ENCODE results near the gene BTBD9. TPM values are rescaled to one million over a fixed set of nuclear protein-coding genes. Genes with fewer than 3 reads are reported as not detected.

Gene BTBD9
- total and polyA plus RNA-seq, 2 donors (not counting 1 experiment from before 2014, with no cell fraction given): 4.1 to 48.9 TPM

DNA sequence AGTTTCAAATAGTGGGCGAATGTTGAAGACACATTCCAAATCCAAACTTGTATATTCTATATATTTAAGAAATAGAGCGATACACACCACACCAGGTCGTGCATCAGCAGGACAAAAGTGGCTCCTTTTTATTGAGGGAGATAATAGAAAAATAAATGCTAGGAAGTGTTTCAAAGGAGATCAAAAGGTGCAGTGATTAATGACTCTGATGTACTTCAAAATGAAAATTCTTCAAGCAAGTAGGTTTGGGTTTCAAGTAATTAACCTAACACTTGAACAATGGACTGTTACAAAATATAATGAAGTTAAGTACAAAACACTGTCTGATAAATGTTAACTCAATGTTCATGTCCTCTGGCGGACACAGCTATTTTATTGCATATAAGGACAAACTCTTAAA is 185.9 kb downstream of the BTBD9 start:
- Histone ChIP-seq H3K9ac (ENCODE audit: low read length) (no peak overlapping the region), H3K27me3 (replicated peaks in 1 of 4; ENCODE audit: control extremely low read depth in 1 of 4, control insufficient read depth in 3 of 4, insufficient read depth in 4 of 4, low read length in 3 of 4) (no peaks in the 10 kb centered on the region), H3K4me1 (ENCODE audit: control insufficient read depth in 2 of 2, insufficient read depth in 2 of 2, low read length in 2 of 2) (no peaks in the 10 kb centered on the region), H3K9me3 (ENCODE audit: control extremely low read depth in 1 of 3, control insufficient read depth in 2 of 3, insufficient read depth in 1 of 3, low read length in 2 of 3) (no peaks in the 10 kb centered on the region), H3K4me3 (ENCODE audit: control extremely low read depth in 1 of 5, extremely low read depth in 1 of 5, insufficient read depth in 1 of 5, low read depth in 2 of 5, low read length in 4 of 5) (no peak overlapping the region), H3K27ac (ENCODE audit: low read length in 2 of 2) (no peak overlapping the region), H3K79me2 (ENCODE audit: control insufficient read depth, insufficient read depth, low read length) (no peaks in the 10 kb centered on the region), H4K20me1 (ENCODE audit: control insufficient read depth, insufficient read depth, low read length, poor library complexity, severe bottlenecking) (no peaks in the 10 kb centered on the region), H2AFZ (ENCODE audit: insufficient read depth, low read depth, low read length, poor library complexity, severe bottlenecking) (no peak overlapping the region), H3K36me3 (replicated peaks in 1 of 2; ENCODE audit: control extremely low read depth in 1 of 2, control insufficient read depth in 1 of 2, extremely low read depth in 1 of 2, insufficient read depth in 2 of 2, low read length in 1 of 2) (no peaks in the 10 kb centered on the region), H3K4me2 (replicated peaks; ENCODE audit: low read depth, low read length, poor library complexity, severe bottlenecking) (no peak overlapping the region)
- WGBS (ENCODE audit: insufficient coverage): no CpG with 5 or more reads among the region's 4 CpGs
- no peak overlapping the region for H3K27ac Mint-ChIP-seq
- DNase-seq: no peak
- H3K9me3 Mint-ChIP-seq (ENCODE audit: insufficient read depth): no peaks in the 10 kb centered on the region
- H3K4me3 Mint-ChIP-seq: no peak overlapping the region
- H3K27me3 Mint-ChIP-seq: no peaks in the 10 kb centered on the region
- ChIA-PET CTCF (interaction anchor here (1.2 kb wide), 1 partner anchor 445 kb away, joined by 4 read pairs; no protein-coding TSS in a partner anchor), POLR2A (no interaction called here)
- TF ChIP-seq CTCF (IDR thresholded peaks at IDR 0.05) (no peak), EZH2 (IDR thresholded peaks at IDR 0.05; ENCODE audit: borderline replicate concordance, insufficient read depth, low read depth, low read length, poor library complexity, severe bottlenecking) (no peak)
- no peaks in the 10 kb centered on the region for H3K4me1 Mint-ChIP-seq
- ATAC-seq (ENCODE audit: low read depth): no peak
- intact Hi-C loops (cut with micrococcal nuclease): no loop called here

GRCh38 chr6:38452816-38453660 is 186.7 kb downstream of the BTBD9 start:
- Mint-ChIP-seq H3K27me3 (no peaks in the 10 kb centered on the region), H3K9me3 (ENCODE audit: insufficient read depth) (no peaks in the 10 kb centered on the region), H3K4me3 (no peak overlapping the region), H3K4me1 (no peaks in the 10 kb centered on the region), H3K27ac (no peak overlapping the region)
- Histone ChIP-seq H3K9me3 (ENCODE audit: control extremely low read depth in 1 of 3, control insufficient read depth in 2 of 3, insufficient read depth in 1 of 3, low read length in 2 of 3) (no peaks in the 10 kb centered on the region), H3K4me2 (replicated peaks; ENCODE audit: low read depth, low read length, poor library complexity, severe bottlenecking) (no peak overlapping the region), H3K4me3 (ENCODE audit: control extremely low read depth in 1 of 5, extremely low read depth in 1 of 5, insufficient read depth in 1 of 5, low read depth in 2 of 5, low read length in 4 of 5) (no peak overlapping the region), H3K36me3 (replicated peaks in 1 of 2; ENCODE audit: control extremely low read depth in 1 of 2, control insufficient read depth in 1 of 2, extremely low read depth in 1 of 2, insufficient read depth in 2 of 2, low read length in 1 of 2) (no peaks in the 10 kb centered on the region), H3K4me1 (ENCODE audit: control insufficient read depth in 2 of 2, insufficient read depth in 2 of 2, low read length in 2 of 2) (no peaks in the 10 kb centered on the region), H3K27me3 (replicated peaks in 1 of 4; ENCODE audit: control extremely low read depth in 1 of 4, control insufficient read depth in 3 of 4, insufficient read depth in 4 of 4, low read length in 3 of 4) (no peaks in the 10 kb centered on the region), H4K20me1 (ENCODE audit: control insufficient read depth, insufficient read depth, low read length, poor library complexity, severe bottlenecking) (no peaks in the 10 kb centered on the region), H3K9ac (ENCODE audit: low read length) (no peak overlapping the region), H3K79me2 (ENCODE audit: control insufficient read depth, insufficient read depth, low read length) (no peaks in the 10 kb centered on the region), H3K27ac (ENCODE audit: low read length in 2 of 2) (no peak overlapping the region), H2AFZ (ENCODE audit: insufficient read depth, low read depth, low read length, poor library complexity, severe bottlenecking) (no peak overlapping the region)
- WGBS (ENCODE audit: insufficient coverage): no CpG with 5 or more reads among the region's 6 CpGs
- DNase-seq (no peak), ATAC-seq (ENCODE audit: low read depth) (no peak)
- CTCF ChIA-PET: interaction anchor here (1.2 kb wide), 1 partner anchor 444 kb away, joined by 4 read pairs; no protein-coding TSS in a partner anchor
- POLR2A ChIA-PET: no interaction called here
- TF ChIP-seq EZH2 (IDR thresholded peaks at IDR 0.05; ENCODE audit: borderline replicate concordance, insufficient read depth, low read depth, low read length, poor library complexity, severe bottlenecking): no peak
- TF ChIP-seq CTCF (IDR thresholded peaks at IDR 0.05): no peak
- intact Hi-C loops (cut with micrococcal nuclease): no loop called here

All from B cell (primary cell).